GM12892 (cell line): Measurements from ENCODE around the gene C11orf52.

Experiments used
- DNase-seq: peaks from one replicate; pipeline ENCODE4 v3.0.0; 2011; ENCODE audit not compliant: insufficient read length
- FAIRE-seq: peaks from 2 replicates; lab custom pipeline; 2011; peaks lifted over from hg19 to GRCh38; lab: Jason Lieb, UNC
- POLR2A ChIP-seq: IDR thresholded peaks from 2 replicates; pipeline ENCODE4 v1.6.1; 2011; ENCODE audit warnings: low read depth, low read length, control low read depth
- POLR2AphosphoS5 ChIP-seq: IDR thresholded peaks from 2 replicates; pipeline ENCODE4 v1.6.1; 2011; ENCODE audit warnings: low read depth, low read length, control low read depth
- TAF1 ChIP-seq: IDR thresholded peaks from 2 replicates; pipeline ENCODE4 v1.6.1; 2011; ENCODE audit warnings: low read depth, mild to moderate bottlenecking, control low read depth, low read length, borderline replicate concordance

C11orf52 gene

GRCh38 chr11:111966678-111967077, 48.0 kb downstream of the C11orf52 start:
- TF ChIP-seq POLR2AphosphoS5 (no peak), TAF1 (no peak), POLR2A (no peak)
- FAIRE-seq, result no peak
- DNase-seq, result no peak

- TF ChIP-seq POLR2AphosphoS5, result no peak
- no peak for TF ChIP-seq TAF1
- no peak for TF ChIP-seq POLR2A
- FAIRE-seq (no peak), DNase-seq (no peak)
Measured at GRCh38 chr11:111967649-111968048, 48.9 kb downstream of the C11orf52 start.

- no peak for FAIRE-seq
- no peak for DNase-seq
- no peak for TF ChIP-seq TAF1
- no peak for TF ChIP-seq POLR2AphosphoS5
- TF ChIP-seq POLR2A, result no peak
Measured at GRCh38 chr11:111969344-111969743, 50.6 kb downstream of the C11orf52 start.

DNA sequence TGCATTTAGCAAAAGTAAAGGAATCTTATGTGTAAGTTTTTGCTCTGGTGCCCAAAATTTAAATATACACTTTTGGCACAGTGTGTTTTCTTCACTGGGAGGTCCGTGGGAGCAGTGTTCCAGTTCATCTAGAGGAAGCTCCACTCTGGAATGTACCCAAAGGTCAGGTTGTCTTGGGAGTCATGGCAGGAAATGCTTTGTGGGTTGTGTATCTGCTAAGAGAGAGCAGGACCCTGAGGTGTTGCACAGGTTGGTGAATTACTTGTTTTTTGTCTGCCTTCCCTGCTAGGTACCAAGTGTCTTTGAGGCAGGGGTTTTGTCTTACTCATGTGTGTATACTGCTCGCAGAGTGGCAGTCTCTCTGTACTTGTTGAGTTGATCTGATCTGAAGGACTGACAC, 55.7 kb downstream of the C11orf52 start:
- peak; percentile 64 for FAIRE-seq
- no peak for TF ChIP-seq TAF1
- TF ChIP-seq POLR2A, result no peak
- no peak for TF ChIP-seq POLR2AphosphoS5
- no peak for DNase-seq

DNA sequence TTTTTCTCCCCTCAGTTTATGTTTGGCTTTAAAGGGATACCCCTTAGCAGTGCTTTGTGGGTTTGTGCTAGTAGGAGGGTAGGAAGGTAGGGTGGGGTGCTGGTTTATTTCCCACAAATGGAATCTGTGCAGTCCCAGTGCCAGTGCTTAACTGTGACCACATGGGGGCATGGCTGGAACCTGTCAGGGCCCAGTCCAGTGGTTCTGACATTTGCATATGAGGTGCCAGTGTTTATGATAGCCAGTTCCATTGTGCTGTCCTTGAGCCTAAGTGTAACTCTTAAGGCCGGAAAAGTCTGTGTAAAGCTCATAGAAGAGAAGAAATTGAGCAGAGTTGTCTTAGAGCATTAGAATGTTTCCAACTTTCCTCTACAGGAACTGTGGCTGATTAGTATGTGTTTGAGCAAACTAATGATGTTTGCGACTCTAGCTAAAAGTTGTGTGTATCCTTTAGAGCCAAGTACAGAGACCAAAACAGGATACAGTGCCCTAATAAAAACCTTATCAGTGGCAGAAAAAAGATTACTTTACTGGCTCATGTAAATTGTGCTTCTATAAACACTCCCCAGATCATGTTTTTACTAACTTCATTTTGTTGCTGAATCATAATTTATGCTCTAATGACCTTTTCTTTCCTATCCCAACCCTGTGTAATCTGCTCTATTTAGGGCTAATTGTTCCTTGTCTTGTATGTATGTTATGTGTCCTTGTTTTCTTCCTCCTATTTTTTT, 56.5 kb downstream of the C11orf52 start:
- DNase-seq (no peak), FAIRE-seq (no peak)
- no peak for TF ChIP-seq POLR2AphosphoS5
- TF ChIP-seq POLR2A, result no peak
- no peak for TF ChIP-seq TAF1

DNA sequence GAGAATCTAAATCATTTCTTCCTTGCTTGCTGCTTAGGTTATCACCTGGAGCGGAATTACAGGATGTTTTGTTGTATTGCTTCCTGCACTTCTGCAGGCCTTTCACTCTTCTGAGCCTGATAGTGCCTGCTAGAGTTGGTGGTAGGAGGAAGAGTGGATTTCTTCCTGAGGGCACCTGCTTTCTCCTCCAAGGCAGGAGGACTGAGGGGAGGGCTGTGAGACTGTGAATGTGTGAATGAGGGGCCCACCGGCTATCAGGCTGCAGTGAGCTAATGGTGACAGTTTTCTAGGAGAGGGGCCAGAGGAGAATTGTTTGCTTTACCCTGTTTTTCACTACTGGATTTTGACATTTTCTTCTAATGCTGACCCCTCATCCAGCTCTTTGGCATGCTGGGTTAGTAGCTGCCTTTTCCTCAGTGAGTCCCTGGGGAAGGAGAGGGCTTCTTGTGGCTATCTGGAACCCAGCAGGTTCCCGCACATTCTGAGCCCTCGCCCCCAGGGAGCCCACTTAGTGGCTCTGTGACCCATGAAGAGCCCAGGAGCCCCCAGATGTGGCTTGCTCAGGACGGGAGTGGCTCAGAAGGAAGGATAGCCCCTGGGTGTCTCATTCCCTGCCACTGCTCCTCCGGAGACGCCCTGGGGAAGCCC, 57.5 kb downstream of the C11orf52 start:
- DNase-seq (no peak), FAIRE-seq (no peak)
- TF ChIP-seq POLR2A, result no peak
- no peak for TF ChIP-seq POLR2AphosphoS5
- no peak for TF ChIP-seq TAF1
